ENCODE data around the gene KRT71. TPM values are rescaled to one million over a fixed set of nuclear protein-coding genes. Genes with fewer than 3 reads are reported as not detected.
"Not testable (repeated sequence)": the region's sequence is repeated elsewhere in the genome, so short reads cannot be mapped to it uniquely, and the experiment has no call there.

KRT71 gene
- total RNA-seq, 1 experiment from 2014 or later: not detected

DNA sequence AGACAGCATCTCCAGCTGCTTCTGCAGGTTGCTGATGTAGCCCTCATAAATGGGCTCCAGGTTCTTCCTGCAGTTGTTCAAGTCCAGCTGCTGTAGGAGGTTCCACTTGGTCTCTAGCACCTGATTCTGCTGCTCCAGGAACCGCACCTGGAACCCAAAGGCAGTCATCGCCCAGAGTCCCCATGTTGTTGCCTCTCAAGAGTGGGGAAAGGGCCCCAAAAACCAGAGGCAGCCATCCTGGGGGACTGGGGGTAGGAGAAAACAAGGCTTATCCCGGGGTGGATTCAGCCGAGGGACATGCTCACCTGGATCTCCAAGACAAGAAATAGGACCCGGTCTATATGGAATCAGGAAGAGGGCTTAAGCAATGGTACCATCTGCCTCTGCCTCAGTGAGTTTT lies 46.0 kb upstream of the KRT71 start:
- H3K36me3 ChIP-seq (ENCODE audit: low read depth): no peaks in the 10 kb centered on the region
- H3K4me3 ChIP-seq: no peak overlapping the region
- intact Hi-C loops (cut with micrococcal nuclease; ENCODE audit: unreplicated experiment): no loop called here
- no peaks in the 10 kb centered on the region for H4K20me1 ChIP-seq (ENCODE audit: insufficient read depth)
- no TSS peak for BruUV-seq (replicated peaks)
- H3K4me2 ChIP-seq: no peak overlapping the region
- H3K27me3 ChIP-seq (ENCODE audit: insufficient read depth, low read depth): no peaks in the 10 kb centered on the region
- no peak overlapping the region for H3K27ac ChIP-seq
- DNase-seq: no peak
- no peaks in the 10 kb centered on the region for H3K9me3 ChIP-seq (ENCODE audit: insufficient read depth, low read depth)
- H3K79me2 ChIP-seq (ENCODE audit: low read depth): no peaks in the 10 kb centered on the region
- H3K9me2 ChIP-seq (ENCODE audit: insufficient read depth): no peaks in the 10 kb centered on the region
- H2AFZ ChIP-seq: no peak overlapping the region
- H3F3A ChIP-seq (ENCODE audit: insufficient read depth, low read depth): no peaks in the 10 kb centered on the region; the same call in 1 of the 2 replicates
- H3K4me1 ChIP-seq (replicated peaks; ENCODE audit: insufficient read depth): no peaks in the 10 kb centered on the region
- ChIA-PET POLR2A (ENCODE audit: unreplicated experiment) (no interaction called here), CTCF (no interaction called here)
- TF ChIP-seq, protein P1, sequence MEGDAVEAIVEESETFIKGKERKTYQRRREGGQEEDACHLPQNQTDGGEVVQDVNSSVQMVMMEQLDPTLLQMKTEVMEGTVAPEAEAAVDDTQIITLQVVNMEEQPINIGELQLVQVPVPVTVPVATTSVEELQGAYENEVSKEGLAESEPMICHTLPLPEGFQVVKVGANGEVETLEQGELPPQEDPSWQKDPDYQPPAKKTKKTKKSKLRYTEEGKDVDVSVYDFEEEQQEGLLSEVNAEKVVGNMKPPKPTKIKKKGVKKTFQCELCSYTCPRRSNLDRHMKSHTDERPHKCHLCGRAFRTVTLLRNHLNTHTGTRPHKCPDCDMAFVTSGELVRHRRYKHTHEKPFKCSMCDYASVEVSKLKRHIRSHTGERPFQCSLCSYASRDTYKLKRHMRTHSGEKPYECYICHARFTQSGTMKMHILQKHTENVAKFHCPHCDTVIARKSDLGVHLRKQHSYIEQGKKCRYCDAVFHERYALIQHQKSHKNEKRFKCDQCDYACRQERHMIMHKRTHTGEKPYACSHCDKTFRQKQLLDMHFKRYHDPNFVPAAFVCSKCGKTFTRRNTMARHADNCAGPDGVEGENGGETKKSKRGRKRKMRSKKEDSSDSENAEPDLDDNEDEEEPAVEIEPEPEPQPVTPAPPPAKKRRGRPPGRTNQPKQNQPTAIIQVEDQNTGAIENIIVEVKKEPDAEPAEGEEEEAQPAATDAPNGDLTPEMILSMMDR (conservative IDR thresholded peaks at IDR 0.05): no peak
- TF ChIP-seq EZH2 (IDR thresholded peaks at IDR 0.05; ENCODE audit: low read depth): no peak

DNA sequence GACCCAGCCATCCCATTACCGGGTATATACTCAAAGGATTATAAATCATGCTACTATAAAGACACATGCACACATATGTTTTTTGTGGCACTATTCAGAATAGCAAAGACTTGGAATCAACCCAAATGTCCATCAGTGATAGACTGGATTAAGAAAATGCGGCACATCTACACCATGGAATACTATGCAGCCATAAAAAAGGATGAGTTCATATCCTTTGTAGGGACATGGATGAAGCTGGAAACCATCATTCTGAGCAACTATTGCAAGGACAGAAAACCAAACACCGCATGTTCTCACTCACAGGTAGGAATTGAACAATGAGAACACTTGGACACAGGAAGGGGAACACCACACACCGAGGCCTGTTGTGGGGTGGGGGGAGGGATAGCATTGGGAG lies 41.3 kb upstream of the KRT71 start:
- H4K20me1 ChIP-seq (ENCODE audit: insufficient read depth); CTCF ChIA-PET; H3K9me2 ChIP-seq (ENCODE audit: insufficient read depth); DNase-seq; H3K4me1 ChIP-seq (replicated peaks; ENCODE audit: insufficient read depth); H3K36me3 ChIP-seq (ENCODE audit: low read depth); intact Hi-C loops (cut with micrococcal nuclease; ENCODE audit: unreplicated experiment); H2AFZ ChIP-seq; H3K9me3 ChIP-seq (ENCODE audit: insufficient read depth, low read depth); H3K4me3 ChIP-seq; H3K79me2 ChIP-seq (ENCODE audit: low read depth); BruUV-seq (replicated peaks); H3F3A ChIP-seq (ENCODE audit: insufficient read depth, low read depth); H3K4me2 ChIP-seq; H3K27ac ChIP-seq; H3K27me3 ChIP-seq (ENCODE audit: insufficient read depth, low read depth): not testable (repeated sequence)
- POLR2A ChIA-PET (ENCODE audit: unreplicated experiment): interaction anchor here (0.5 kb wide), 1 partner anchor 448 kb away, joined by 6 read pairs; no protein-coding TSS in a partner anchor

DNA sequence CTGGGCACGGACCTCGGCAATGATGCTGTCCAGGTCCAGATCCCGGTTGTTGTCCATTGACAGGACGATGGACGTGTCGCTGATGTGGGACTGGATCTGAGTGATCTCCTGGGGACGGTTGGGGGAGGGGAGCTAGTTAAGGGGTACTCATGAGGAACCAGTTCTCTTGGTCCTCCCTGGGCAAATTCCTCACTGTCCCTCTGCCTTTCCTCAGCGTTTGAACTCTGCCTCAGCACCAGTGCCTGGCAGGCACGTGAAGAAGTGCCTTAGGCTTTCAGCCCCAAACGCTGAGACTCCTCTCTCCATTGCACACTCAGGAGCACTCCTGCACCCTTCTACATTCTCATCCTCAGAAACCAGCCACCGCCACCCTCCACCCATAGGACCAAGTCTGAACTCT lies 38.6 kb upstream of the KRT71 start:
- ChIA-PET CTCF (no interaction called here), POLR2A (ENCODE audit: unreplicated experiment) (no interaction called here)
- no peak overlapping the region for H3K4me2 ChIP-seq
- no TSS peak for BruUV-seq (replicated peaks)
- no peak overlapping the region for H3K27ac ChIP-seq
- intact Hi-C loops (cut with micrococcal nuclease; ENCODE audit: unreplicated experiment): no loop called here
- H3F3A ChIP-seq (ENCODE audit: insufficient read depth, low read depth): no peaks in the 10 kb centered on the region
- H3K9me3 ChIP-seq (ENCODE audit: insufficient read depth, low read depth): no peaks in the 10 kb centered on the region
- H3K27me3 ChIP-seq (ENCODE audit: insufficient read depth, low read depth): no peaks in the 10 kb centered on the region
- no peak for TF ChIP-seq EZH2 (IDR thresholded peaks at IDR 0.05; ENCODE audit: low read depth)
- TF ChIP-seq, protein P1 (conservative IDR thresholded peaks at IDR 0.05): no peak
- no peaks in the 10 kb centered on the region for H3K79me2 ChIP-seq (ENCODE audit: low read depth)
- no peaks in the 10 kb centered on the region for H4K20me1 ChIP-seq (ENCODE audit: insufficient read depth)
- H3K4me1 ChIP-seq (replicated peaks; ENCODE audit: insufficient read depth): no peaks in the 10 kb centered on the region
- H3K4me3 ChIP-seq: no peak overlapping the region
- no peaks in the 10 kb centered on the region for H3K36me3 ChIP-seq (ENCODE audit: low read depth)
- no peak for DNase-seq
- H2AFZ ChIP-seq: no peak overlapping the region
- H3K9me2 ChIP-seq (ENCODE audit: insufficient read depth): no peaks in the 10 kb centered on the region

DNA sequence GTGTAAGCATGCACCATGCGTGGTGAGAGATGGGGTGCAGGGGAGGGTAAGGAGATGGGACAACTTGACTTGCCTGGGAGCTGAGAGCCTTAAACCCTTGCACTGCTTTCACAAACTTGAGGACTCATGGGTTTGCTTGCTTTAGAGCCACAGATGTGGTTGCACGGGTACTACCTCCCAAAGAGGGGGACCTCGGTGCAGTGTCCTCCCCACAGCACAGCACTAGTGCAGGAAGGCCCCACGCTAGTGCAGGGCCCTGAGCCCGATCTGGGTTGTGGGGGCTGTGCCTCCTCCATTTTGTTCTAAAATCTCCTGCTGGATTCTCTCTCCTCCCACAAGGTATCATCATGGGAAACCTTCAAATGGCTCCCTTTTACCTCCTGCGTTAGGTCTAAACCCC lies 37.1 kb upstream of the KRT71 start:
- Histone ChIP-seq H3K36me3 (ENCODE audit: low read depth) (no peaks in the 10 kb centered on the region), H3K27ac (no peak overlapping the region), H4K20me1 (ENCODE audit: insufficient read depth) (no peaks in the 10 kb centered on the region), H3K9me2 (ENCODE audit: insufficient read depth) (no peaks in the 10 kb centered on the region), H2AFZ (no peak overlapping the region), H3K79me2 (ENCODE audit: low read depth) (no peaks in the 10 kb centered on the region), H3K4me2 (no peak overlapping the region), H3K27me3 (ENCODE audit: insufficient read depth, low read depth) (no peaks in the 10 kb centered on the region), H3K4me1 (replicated peaks; ENCODE audit: insufficient read depth) (no peaks in the 10 kb centered on the region), H3K4me3 (no peak overlapping the region), H3K9me3 (ENCODE audit: insufficient read depth, low read depth) (no peaks in the 10 kb centered on the region), H3F3A (ENCODE audit: insufficient read depth, low read depth) (no peaks in the 10 kb centered on the region)
- intact Hi-C loops (cut with micrococcal nuclease; ENCODE audit: unreplicated experiment): no loop called here
- ChIA-PET POLR2A (ENCODE audit: unreplicated experiment) (interaction anchor here (0.7 kb wide), 1 partner anchor 389 kb away, joined by 4 read pairs; no protein-coding TSS in a partner anchor), CTCF (no interaction called here)
- BruUV-seq (replicated peaks): no TSS peak
- DNase-seq: no peak
- TF ChIP-seq, protein P1 (conservative IDR thresholded peaks at IDR 0.05): no peak
- no peak for TF ChIP-seq EZH2 (IDR thresholded peaks at IDR 0.05; ENCODE audit: low read depth)
